GM10248 (cell line): ENCODE measurements around the gene ARHGAP33.

ENCODE experiments used
- CTCF ChIA-PET: fragments of 300-600 bp; sonication (Branson Sonifier 250); formaldehyde crosslinking; extraction: SDS; loops from one replicate; lab custom pipeline; 2021; ENCODE audit warnings: antibody characterized with exemption; lab: Yijun Ruan, JAX
- POLR2A ChIA-PET: fragments of 350-650 bp; sonication (Branson Sonifier 250); formaldehyde crosslinking; extraction: SDS; loops from one replicate; lab custom pipeline; 2020; ENCODE audit warnings: antibody characterized with exemption; lab: Yijun Ruan, JAX
- DNase-seq: peaks from one replicate; pipeline ENCODE4 v3.0.0; 2012; ENCODE audit errors: extremely low spot score
- TF ChIP-seq, protein P1 (sequence below): IDR thresholded peaks from 2 replicates; pipeline ENCODE4 v1.5.1; 2012; ENCODE audit warnings: mild to moderate bottlenecking, low read depth; ENCODE audit errors: extremely low read depth, missing control alignments, control extremely low read depth

ARHGAP33 gene

DNA sequence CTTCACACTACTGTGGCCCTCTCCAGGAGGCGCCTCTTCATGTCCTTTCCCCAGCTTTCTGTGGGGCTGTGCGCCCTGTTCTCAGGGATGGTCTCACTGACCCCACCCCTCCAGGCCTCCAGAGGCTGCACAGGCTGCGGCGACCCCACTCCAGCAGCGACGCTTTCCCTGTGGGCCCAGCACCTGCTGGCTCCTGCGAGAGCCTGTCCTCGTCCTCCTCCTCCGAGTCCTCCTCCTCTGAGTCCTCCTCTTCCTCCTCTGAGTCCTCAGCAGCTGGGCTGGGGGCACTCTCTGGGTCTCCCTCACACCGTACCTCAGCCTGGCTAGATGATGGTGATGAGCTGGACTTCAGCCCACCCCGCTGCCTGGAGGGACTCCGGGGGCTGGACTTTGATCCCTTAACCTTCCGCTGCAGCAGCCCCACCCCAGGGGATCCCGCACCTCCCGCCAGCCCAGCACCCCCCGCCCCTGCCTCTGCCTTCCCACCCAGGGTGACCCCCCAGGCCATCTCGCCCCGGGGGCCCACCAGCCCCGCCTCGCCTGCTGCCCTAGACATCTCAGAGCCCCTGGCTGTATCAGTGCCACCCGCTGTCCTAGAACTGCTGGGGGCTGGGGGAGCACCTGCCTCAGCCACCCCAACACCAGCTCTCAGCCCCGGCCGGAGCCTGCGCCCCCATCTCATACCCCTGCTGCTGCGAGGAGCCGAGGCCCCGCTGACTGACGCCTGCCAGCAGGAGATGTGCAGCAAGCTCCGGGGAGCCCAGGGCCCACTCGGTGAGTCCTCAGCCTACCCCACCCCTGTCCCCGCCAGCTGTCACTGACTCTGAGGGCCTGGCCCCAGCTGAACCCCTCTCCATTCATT is 11.2 kb downstream of the ARHGAP33 start:
- CTCF ChIA-PET: no interaction called here
- no peak for DNase-seq
- POLR2A ChIA-PET: no interaction called here

DNA sequence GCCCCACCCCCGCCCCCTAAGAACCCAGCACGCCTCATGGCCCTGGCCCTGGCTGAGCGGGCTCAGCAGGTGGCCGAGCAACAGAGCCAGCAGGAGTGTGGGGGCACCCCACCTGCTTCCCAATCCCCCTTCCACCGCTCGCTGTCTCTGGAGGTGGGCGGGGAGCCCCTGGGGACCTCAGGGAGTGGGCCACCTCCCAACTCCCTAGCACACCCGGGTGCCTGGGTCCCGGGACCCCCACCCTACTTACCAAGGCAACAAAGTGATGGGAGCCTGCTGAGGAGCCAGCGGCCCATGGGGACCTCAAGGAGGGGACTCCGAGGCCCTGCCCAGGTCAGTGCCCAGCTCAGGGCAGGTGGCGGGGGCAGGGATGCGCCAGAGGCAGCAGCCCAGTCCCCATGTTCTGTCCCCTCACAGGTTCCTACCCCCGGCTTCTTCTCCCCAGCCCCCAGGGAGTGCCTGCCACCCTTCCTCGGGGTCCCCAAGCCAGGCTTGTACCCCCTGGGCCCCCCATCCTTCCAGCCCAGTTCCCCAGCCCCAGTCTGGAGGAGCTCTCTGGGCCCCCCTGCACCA is 11.9 kb downstream of the ARHGAP33 start:
- TF ChIP-seq, protein P1, sequence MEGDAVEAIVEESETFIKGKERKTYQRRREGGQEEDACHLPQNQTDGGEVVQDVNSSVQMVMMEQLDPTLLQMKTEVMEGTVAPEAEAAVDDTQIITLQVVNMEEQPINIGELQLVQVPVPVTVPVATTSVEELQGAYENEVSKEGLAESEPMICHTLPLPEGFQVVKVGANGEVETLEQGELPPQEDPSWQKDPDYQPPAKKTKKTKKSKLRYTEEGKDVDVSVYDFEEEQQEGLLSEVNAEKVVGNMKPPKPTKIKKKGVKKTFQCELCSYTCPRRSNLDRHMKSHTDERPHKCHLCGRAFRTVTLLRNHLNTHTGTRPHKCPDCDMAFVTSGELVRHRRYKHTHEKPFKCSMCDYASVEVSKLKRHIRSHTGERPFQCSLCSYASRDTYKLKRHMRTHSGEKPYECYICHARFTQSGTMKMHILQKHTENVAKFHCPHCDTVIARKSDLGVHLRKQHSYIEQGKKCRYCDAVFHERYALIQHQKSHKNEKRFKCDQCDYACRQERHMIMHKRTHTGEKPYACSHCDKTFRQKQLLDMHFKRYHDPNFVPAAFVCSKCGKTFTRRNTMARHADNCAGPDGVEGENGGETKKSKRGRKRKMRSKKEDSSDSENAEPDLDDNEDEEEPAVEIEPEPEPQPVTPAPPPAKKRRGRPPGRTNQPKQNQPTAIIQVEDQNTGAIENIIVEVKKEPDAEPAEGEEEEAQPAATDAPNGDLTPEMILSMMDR: no peak
- ChIA-PET CTCF (no interaction called here), POLR2A (no interaction called here)
- no peak for DNase-seq

More for the DNA sequence above, 11.2 kb downstream of the ARHGAP33 start:
- TF ChIP-seq, protein P1: no peak

DNA sequence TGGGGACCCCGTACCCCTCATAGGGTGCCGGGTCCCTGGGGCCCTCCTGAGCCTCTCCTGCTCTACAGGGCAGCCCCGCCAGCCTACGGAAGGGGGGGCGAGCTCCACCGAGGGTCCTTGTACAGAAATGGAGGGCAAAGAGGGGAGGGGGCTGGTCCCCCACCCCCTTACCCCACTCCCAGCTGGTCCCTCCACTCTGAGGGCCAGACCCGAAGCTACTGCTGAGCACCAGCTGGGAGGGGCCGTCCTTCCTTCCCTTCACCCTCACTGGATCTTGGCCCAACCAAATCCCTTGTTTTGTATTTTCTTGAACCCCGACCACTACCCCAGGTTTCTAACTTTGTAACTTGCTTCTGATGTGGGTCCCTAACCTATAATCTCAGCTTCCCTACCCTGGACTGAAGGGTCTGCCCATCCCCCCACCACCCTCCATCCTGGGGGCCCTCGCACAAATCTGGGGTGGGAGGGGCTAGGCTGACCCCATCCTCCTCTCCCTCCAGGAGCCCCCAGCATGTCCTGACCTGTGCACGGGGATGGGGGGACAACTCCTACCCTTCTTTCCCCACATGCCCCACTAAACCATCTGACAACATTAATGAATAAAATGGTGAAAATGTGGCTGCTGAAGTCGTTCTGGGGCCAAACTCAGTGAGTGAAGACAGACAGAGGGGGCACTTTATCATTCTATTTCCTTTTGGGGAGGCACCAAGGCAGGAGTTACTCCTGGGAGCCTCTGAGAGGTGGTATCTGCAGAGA is 13.0 kb downstream of the ARHGAP33 start:
- ChIA-PET POLR2A (interaction anchor here (0.6 kb wide), 1 partner anchor 127 kb away, joined by 3 read pairs; no protein-coding TSS in a partner anchor), CTCF (interaction anchor here (1.3 kb wide), 1 partner anchor 143 kb away, joined by 3 read pairs; no protein-coding TSS in a partner anchor)
- TF ChIP-seq, protein P1: no peak
- no peak for DNase-seq

DNA sequence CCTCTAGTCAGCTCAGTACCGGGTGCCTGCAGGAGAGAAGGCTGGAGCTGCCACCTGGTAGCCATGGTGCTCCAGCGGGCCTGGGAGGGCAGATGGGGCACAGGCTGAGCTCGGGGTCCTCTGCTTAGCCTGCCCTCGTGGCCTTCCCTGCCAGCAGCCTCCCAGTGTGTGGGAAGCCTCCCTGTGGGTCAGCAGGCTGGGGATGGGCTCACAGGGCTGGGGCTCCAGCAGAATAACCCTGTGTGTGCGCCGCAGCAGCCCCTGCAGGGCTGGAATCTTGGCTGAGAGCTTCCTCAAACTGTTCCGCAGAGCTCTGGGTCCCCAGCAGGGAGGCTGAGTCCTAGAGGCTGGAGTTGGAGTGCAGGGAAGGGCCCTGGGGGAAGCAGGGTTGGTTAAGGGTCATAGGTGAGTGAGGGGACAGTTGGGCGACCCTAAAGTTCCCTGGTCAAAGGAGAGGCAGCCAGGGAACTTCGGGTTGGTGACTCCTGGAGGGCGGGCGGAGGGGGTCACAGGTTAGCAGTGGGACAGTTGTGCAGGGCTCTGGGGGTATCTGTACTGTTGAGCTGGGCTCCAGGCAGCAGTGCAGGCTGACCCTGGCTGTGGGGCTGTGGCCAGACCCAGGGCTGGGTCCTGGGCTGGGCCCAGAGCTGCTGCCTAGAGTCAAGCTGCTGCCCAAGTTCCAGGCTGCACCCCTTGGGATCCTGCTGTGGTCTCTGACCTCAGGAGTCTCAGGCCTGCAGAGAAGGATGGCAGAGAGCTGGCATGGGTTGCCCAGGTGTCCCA is 14.0 kb downstream of the ARHGAP33 start:
- POLR2A ChIA-PET: interaction anchor here (0.5 to 0.6 kb wide), 2 partner anchors 109 to 128 kb away, joined by 3 to 4 read pairs; no protein-coding TSS in a partner anchor
- CTCF ChIA-PET: interaction anchor here (0.7 to 1.3 kb wide), 4 partner anchors 11 to 142 kb away, joined by 3 read pairs; no protein-coding TSS in a partner anchor

DNA sequence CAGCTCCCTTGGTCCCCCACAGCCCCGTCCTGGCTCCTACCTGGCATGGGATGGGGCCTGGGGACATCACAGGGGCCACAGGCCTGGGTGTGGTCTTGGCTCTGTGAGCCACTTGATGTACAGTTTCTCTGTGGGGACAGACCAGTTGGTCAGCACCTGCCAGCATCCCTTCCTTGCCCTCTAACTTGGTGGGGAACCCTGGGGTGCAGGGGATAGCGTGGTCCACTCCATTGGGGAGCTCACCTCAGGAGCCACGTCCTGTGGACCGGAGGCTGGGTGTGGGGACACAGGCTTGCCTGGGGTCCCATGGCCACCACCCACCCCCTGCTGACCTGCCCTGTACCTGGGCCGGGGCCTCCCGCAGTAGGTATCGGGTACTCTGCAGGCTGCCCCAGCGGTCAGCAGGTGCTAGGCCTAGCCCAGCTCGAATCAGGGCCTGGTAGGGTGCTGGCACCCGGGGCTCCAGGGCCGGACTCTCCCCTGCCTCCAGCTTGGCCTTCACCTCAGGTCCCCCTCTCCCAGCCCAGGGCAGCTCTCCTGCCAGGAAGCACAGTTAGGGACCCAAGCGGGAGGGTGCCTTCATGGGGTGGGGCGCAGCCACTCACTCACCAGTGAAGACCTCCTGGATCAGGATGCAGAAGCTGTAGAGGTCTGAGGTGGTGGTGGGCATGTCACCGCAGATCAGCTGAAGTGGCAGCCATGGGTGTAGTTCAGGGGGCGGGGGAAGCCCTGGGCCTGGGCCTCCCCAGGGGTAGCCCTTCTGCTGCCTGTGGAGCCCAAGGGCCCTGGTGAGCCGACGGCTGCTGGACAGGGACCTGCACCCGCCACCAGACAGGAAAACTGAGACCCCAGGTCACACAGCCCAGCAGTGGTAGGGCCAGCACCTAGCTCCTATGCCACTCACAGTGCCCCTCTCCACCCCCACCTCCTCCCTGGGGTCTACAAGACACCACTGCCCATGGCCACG is 14.9 kb downstream of the ARHGAP33 start:
- POLR2A ChIA-PET: interaction anchor here (0.5 kb wide), 1 partner anchor 108 kb away, joined by 4 read pairs; no protein-coding TSS in a partner anchor
- DNase-seq: no peak
- TF ChIP-seq, protein P1: no peak
- CTCF ChIA-PET: interaction anchor here (0.7 to 1.7 kb wide), 5 partner anchors 11 to 141 kb away, joined by 3 to 4 read pairs (median 3); no protein-coding TSS in a partner anchor

More for the DNA sequence above, 14.0 kb downstream of the ARHGAP33 start:
- TF ChIP-seq, protein P1: no peak
- no peak for DNase-seq
